AG04449 (cell line): ENCODE results near the gene SERPINF2.
"Not testable (repeated sequence)": the region's sequence is repeated elsewhere in the genome, so short reads cannot be mapped to it uniquely, and the experiment has no call there.

ENCODE experiments used
- CTCF ChIA-PET: fragments of 350-600 bp; formaldehyde crosslinking; extraction: SDS; loops from one replicate; lab custom pipeline; 2021; ENCODE audit warnings: antibody characterized with exemption; lab: Yijun Ruan, JAX
- POLR2A ChIA-PET: fragments of 400-600, 350-600 bp; formaldehyde crosslinking; extraction: SDS; loops from one replicate; lab custom pipeline; 2020; ENCODE audit warnings: antibody characterized with exemption, inconsistent platforms; lab: Yijun Ruan, JAX
- DNase-seq: peaks from one replicate; pipeline ENCODE4 v3.0.0-alpha.2; 2010; ENCODE audit warnings: low read depth, low spot score
- H3K4me3 ChIP-seq: 2 replicates; pipeline ENCODE4 v1.5.1; 2011; ENCODE audit warnings: low read depth, mild to moderate bottlenecking, control low read depth, low read length
- CTCF ChIP-seq: IDR thresholded peaks from one replicate; pipeline ENCODE4 v1.5.1; 2011; ENCODE audit warnings: mild to moderate bottlenecking, moderate library complexity, low read length, control low read depth, inconsistent platforms; ENCODE audit not compliant: insufficient read depth; ENCODE audit errors: missing control alignments

Gene SERPINF2

GRCh38 chr17:1769822-1770477 lies 27.3 kb downstream of the SERPINF2 start:
- no peak for DNase-seq
- H3K4me3 ChIP-seq: no peak overlapping the region
- no peak for TF ChIP-seq CTCF
- ChIA-PET CTCF (interaction anchor here (1.4 to 2.7 kb wide), 3 partner anchors 8 to 17 kb away, joined by 6 to 9 read pairs (median 7); no protein-coding TSS in a partner anchor), POLR2A (interaction anchor here (0.6 kb wide), 1 partner anchor 33 kb away, joined by 3 read pairs; no protein-coding TSS in a partner anchor)

- H3K4me3 ChIP-seq, DNase-seq: not testable (repeated sequence)
- CTCF ChIA-PET: interaction anchor here (0.7 to 1.9 kb wide), 4 partner anchors 7 to 52 kb away, joined by 3 to 13 read pairs (median 6); no protein-coding TSS in a partner anchor
- POLR2A ChIA-PET: interaction anchor here (1.1 to 3.0 kb wide), 4 partner anchors 11 to 56 kb away, joined by 3 to 11 read pairs (median 4); partner anchors contain the start of genes SERPINF1 and WDR81
Measured at GRCh38 chr17:1773000-1773695, 30.5 kb downstream of the SERPINF2 start.

GRCh38 chr17:1773696-1774181 lies 31.1 kb downstream of the SERPINF2 start:
- POLR2A ChIA-PET: interaction anchor here (1.1 to 3.0 kb wide), 3 partner anchors 12 to 57 kb away, joined by 3 to 11 read pairs (median 5); partner anchors contain the start of genes SERPINF1 and WDR81

GRCh38 chr17:1774390-1775176 lies 31.9 kb downstream of the SERPINF2 start:
- no peak for TF ChIP-seq CTCF
- POLR2A ChIA-PET: interaction anchor here (1.3 to 3.0 kb wide), 2 partner anchors 13 to 58 kb away, joined by 3 to 11 read pairs; partner anchors contain the start of gene SERPINF1
- CTCF ChIA-PET: interaction anchor here (0.8 to 1.9 kb wide), 3 partner anchors 9 to 53 kb away, joined by 4 to 13 read pairs (median 9); no protein-coding TSS in a partner anchor
- H3K4me3 ChIP-seq: no peak overlapping the region
- DNase-seq: no peak

More at GRCh38 chr17:1773696-1774181, 31.1 kb downstream of the SERPINF2 start:
- no peak overlapping the region for H3K4me3 ChIP-seq
- no peak for DNase-seq
- CTCF ChIA-PET: interaction anchor here (0.7 to 1.9 kb wide), 4 partner anchors 8 to 52 kb away, joined by 3 to 13 read pairs (median 6); no protein-coding TSS in a partner anchor
- TF ChIP-seq CTCF: no peak

GRCh38 chr17:1776328-1776727 lies 33.7 kb downstream of the SERPINF2 start:
- no peak for DNase-seq
- ChIA-PET CTCF (interaction anchor here (0.9 to 2.3 kb wide), 3 partner anchors 7 to 57 kb away, joined by 3 to 9 read pairs (median 4); no protein-coding TSS in a partner anchor), POLR2A (no interaction called here)
- no peak for TF ChIP-seq CTCF
- H3K4me3 ChIP-seq: no peak overlapping the region

- DNase-seq: no peak
- no peak for TF ChIP-seq CTCF
- POLR2A ChIA-PET: no interaction called here
- CTCF ChIA-PET: interaction anchor here (0.9 to 2.3 kb wide), 3 partner anchors 8 to 57 kb away, joined by 3 to 10 read pairs (median 9); no protein-coding TSS in a partner anchor
- no peak overlapping the region for H3K4me3 ChIP-seq
Measured at GRCh38 chr17:1776857-1777256, 34.2 kb downstream of the SERPINF2 start.
